GM19099 (cell line): ENCODE results near the gene ACAD8.

Experiments used
- POLR2A ChIP-seq: IDR thresholded peaks from 3 replicates; pipeline ENCODE4 v1.6.1; 2011; ENCODE audit warnings: low read depth; ENCODE audit not compliant: insufficient read length; ENCODE audit errors: extremely low read depth

The ACAD8 gene

GRCh38 chr11:134231958-134232659 lies 21.3 kb upstream of the ACAD8 start:
- no peak for TF ChIP-seq POLR2A

GRCh38 chr11:134233729-134234179 lies 19.6 kb upstream of the ACAD8 start:
- no peak for TF ChIP-seq POLR2A

- no peak for TF ChIP-seq POLR2A
Observed at GRCh38 chr11:134235399-134235798, 18.0 kb upstream of the ACAD8 start.

GRCh38 chr11:134236834-134237556 lies 16.4 kb upstream of the ACAD8 start:
- no peak for TF ChIP-seq POLR2A

- no peak for TF ChIP-seq POLR2A
Observed at GRCh38 chr11:134237557-134237922, 15.8 kb upstream of the ACAD8 start.

GRCh38 chr11:134238956-134239355 lies 14.4 kb upstream of the ACAD8 start:
- TF ChIP-seq POLR2A: no peak

GRCh38 chr11:134240592-134240991 lies 12.8 kb upstream of the ACAD8 start:
- no peak for TF ChIP-seq POLR2A

GRCh38 chr11:134242376-134242775 lies 11.0 kb upstream of the ACAD8 start:
- TF ChIP-seq POLR2A: no peak

GRCh38 chr11:134243913-134244312 lies 9.5 kb upstream of the ACAD8 start:
- no peak for TF ChIP-seq POLR2A

- TF ChIP-seq POLR2A: no peak
Observed at GRCh38 chr11:134244593-134244992, 8.8 kb upstream of the ACAD8 start.

GRCh38 chr11:134245434-134245833 lies 7.9 kb upstream of the ACAD8 start:
- TF ChIP-seq POLR2A: no peak

GRCh38 chr11:134246100-134246499 lies 7.3 kb upstream of the ACAD8 start:
- TF ChIP-seq POLR2A: no peak

GRCh38 chr11:134246678-134247077 lies 6.7 kb upstream of the ACAD8 start:
- TF ChIP-seq POLR2A: no peak

GRCh38 chr11:134248910-134249480 lies 4.4 kb upstream of the ACAD8 start:
- TF ChIP-seq POLR2A: no peak

GRCh38 chr11:134250246-134250645 lies 3.1 kb upstream of the ACAD8 start:
- no peak for TF ChIP-seq POLR2A

GRCh38 chr11:134250675-134251074 lies 2.7 kb upstream of the ACAD8 start:
- no peak for TF ChIP-seq POLR2A
